Measurements from ENCODE around the gene DNASE1L1. TPM values are rescaled to one million over a fixed set of nuclear protein-coding genes. Genes with fewer than 3 reads are reported as not detected.

The DNASE1L1 gene
- total RNA-seq, 1 experiment from 2014 or later, result 29.8 TPM

DNA sequence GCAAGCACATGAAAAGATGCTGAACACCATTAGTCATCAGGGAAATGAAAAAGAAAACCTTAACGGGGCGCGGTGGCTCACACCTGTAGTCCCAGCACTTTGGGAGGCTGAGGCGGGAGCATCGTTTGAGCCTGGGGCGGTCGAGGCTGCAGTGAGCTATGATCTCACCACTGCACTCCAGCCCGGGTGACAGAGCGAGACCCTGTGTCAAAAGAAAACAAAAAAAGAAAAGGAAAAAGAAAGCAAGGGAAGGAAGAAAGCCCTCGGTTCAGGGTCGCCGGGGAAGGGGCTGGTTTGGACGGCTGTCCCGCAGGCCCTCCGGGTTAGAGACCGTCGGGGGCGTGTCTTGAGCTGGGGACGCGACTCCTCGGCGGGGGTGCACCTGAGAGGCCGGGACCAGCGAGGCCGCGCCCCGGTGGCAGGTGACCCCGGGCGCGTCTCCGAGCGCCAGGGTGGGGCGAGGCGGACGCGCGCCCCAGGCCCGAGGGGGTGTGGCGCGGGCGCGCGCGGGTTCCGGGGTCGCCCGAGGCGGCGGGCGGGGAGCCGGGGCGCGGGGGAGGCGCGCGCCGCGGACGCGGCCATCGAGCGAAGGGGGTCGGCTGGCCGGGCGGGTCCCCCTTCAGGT lies 48.5 kb upstream of the DNASE1L1 start:
- H3K9ac ChIP-seq (ENCODE audit: low read length), result no peak overlapping the region
- no peaks in the 10 kb centered on the region for H3K4me1 ChIP-seq (ENCODE audit: insufficient read depth, low read length)
- peak overlapping the region; percentile 64 for H3K4me3 ChIP-seq (ENCODE audit: low read length)
- H3K36me3 ChIP-seq (ENCODE audit: low read depth, low read length), result no peaks in the 10 kb centered on the region
- ATAC-seq (peak; percentile 43), DNase-seq (peak; percentile 56)
- intact Hi-C loops (cut with micrococcal nuclease), result loop anchor here (10.0 kb wide), 1 partner anchor 63 kb away; the partner anchor contains the start of gene RPL10
- peak overlapping the region; percentile 69 for H3K4me2 ChIP-seq (ENCODE audit: low read length)
- TF ChIP-seq EZH2 (IDR thresholded peaks at IDR 0.05; ENCODE audit: low read length, unreplicated experiment) (no peak), EZH2phosphoT487 (IDR thresholded peaks at IDR 0.05; ENCODE audit: borderline replicate concordance, low read length) (no peak)
- TF ChIP-seq, protein P1, sequence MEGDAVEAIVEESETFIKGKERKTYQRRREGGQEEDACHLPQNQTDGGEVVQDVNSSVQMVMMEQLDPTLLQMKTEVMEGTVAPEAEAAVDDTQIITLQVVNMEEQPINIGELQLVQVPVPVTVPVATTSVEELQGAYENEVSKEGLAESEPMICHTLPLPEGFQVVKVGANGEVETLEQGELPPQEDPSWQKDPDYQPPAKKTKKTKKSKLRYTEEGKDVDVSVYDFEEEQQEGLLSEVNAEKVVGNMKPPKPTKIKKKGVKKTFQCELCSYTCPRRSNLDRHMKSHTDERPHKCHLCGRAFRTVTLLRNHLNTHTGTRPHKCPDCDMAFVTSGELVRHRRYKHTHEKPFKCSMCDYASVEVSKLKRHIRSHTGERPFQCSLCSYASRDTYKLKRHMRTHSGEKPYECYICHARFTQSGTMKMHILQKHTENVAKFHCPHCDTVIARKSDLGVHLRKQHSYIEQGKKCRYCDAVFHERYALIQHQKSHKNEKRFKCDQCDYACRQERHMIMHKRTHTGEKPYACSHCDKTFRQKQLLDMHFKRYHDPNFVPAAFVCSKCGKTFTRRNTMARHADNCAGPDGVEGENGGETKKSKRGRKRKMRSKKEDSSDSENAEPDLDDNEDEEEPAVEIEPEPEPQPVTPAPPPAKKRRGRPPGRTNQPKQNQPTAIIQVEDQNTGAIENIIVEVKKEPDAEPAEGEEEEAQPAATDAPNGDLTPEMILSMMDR (conservative IDR thresholded peaks at IDR 0.05; ENCODE audit: low read depth, low read length), result no peak
- H3K9me3 ChIP-seq (ENCODE audit: low read length), result no peaks in the 10 kb centered on the region
- no peaks in the 10 kb centered on the region for H4K20me1 ChIP-seq (ENCODE audit: low read length)
- H3F3A ChIP-seq (ENCODE audit: low read length, unreplicated experiment), result no peaks in the 10 kb centered on the region
- peaks cover 17% of the 10 kb centered on the region for H3K79me2 ChIP-seq (ENCODE audit: low read length)
- H3K27me3 ChIP-seq (ENCODE audit: low read length), result no peaks in the 10 kb centered on the region
- ChIA-PET POLR2A (ENCODE audit: unreplicated experiment) (interaction anchor here (0.6 to 0.8 kb wide), 2 partner anchors 29 to 78 kb away, joined by 4 to 6 read pairs; partner anchors contain the start of gene ATP6AP1), CTCF (no interaction called here)
- BruUV-seq (replicated peaks), result no TSS peak
- no peak overlapping the region for H3K27ac ChIP-seq (ENCODE audit: low read length)
- peak overlapping the region; percentile 70 for H2AFZ ChIP-seq (ENCODE audit: low read length)
- H3K9me2 ChIP-seq (replicated peaks; ENCODE audit: low read length), result no peaks in the 10 kb centered on the region

DNA sequence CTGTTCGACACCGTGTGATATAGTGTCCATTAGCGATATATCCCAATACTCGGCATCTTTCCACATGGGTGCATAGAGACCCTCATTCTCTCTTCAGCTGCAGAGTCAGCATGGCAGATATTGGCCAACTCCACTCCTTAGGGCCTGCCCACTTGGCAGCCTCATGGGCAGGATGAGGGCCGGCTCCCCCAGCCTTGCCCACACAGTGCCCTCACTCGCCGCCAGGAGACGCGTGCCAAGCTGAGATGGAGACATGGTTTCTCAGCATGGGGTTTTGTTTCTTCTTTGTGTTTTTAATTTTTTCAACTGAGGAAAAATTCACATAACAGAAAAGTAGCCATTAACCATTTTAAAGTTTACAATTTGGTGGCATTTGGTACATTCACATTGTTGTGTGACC lies 43.8 kb upstream of the DNASE1L1 start:
- H3K9me2 ChIP-seq (replicated peaks; ENCODE audit: low read length), result no peaks in the 10 kb centered on the region
- POLR2A ChIA-PET (ENCODE audit: unreplicated experiment), result interaction anchor here (0.6 kb wide), 1 partner anchor 74 kb away, joined by 8 read pairs; no protein-coding TSS in a partner anchor
- H3F3A ChIP-seq (ENCODE audit: low read length, unreplicated experiment), result no peaks in the 10 kb centered on the region
- no TSS peak for BruUV-seq (replicated peaks)
- H3K36me3 ChIP-seq (ENCODE audit: low read depth, low read length), result peaks cover 6% of the 10 kb centered on the region; the same call in 1 of the 2 replicates
- H3K4me3 ChIP-seq (ENCODE audit: low read length), result no peak overlapping the region
- TF ChIP-seq EZH2 (IDR thresholded peaks at IDR 0.05; ENCODE audit: low read length, unreplicated experiment) (no peak), EZH2phosphoT487 (IDR thresholded peaks at IDR 0.05; ENCODE audit: borderline replicate concordance, low read length) (no peak)
- TF ChIP-seq, protein P1 (conservative IDR thresholded peaks at IDR 0.05; ENCODE audit: low read depth, low read length), result no peak
- intact Hi-C loops (cut with micrococcal nuclease), result loop anchor here (10.0 kb wide), 1 partner anchor 58 kb away; the partner anchor contains the start of gene RPL10
- no peaks in the 10 kb centered on the region for H4K20me1 ChIP-seq (ENCODE audit: low read length)
- no peak overlapping the region for H3K9ac ChIP-seq (ENCODE audit: low read length)
- no peaks in the 10 kb centered on the region for H3K79me2 ChIP-seq (ENCODE audit: low read length)
- H3K9me3 ChIP-seq (ENCODE audit: low read length), result no peaks in the 10 kb centered on the region
- no peaks in the 10 kb centered on the region for H3K4me1 ChIP-seq (ENCODE audit: insufficient read depth, low read length)
- H3K27me3 ChIP-seq (ENCODE audit: low read length), result no peaks in the 10 kb centered on the region
- H2AFZ ChIP-seq (ENCODE audit: low read length), result no peak overlapping the region
- DNase-seq (no peak), ATAC-seq (no peak)
- H3K4me2 ChIP-seq (ENCODE audit: low read length), result no peak overlapping the region
- CTCF ChIA-PET, result no interaction called here
- no peak overlapping the region for H3K27ac ChIP-seq (ENCODE audit: low read length)

DNA sequence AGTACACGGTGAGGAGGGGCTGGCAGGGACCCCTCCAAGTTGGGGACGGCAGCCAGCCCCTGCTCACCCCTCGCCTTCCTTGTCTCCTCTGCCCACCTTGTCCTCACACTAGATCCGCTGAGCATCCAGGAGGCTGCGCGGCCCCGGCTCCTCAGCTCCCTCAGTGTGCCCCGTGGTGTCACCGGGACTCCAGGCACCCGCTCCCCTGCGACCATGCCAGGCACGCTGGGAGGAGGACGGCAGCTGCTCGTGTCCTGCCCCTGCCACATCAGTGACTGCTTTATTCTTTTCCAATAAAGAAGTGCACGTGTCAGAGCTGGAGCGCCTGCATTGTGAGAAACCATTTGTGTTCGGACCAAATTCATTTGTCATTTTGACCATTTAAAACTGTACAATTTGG lies 41.3 kb upstream of the DNASE1L1 start:
- H2AFZ ChIP-seq (ENCODE audit: low read length), result no peak overlapping the region
- no peaks in the 10 kb centered on the region for H3K9me3 ChIP-seq (ENCODE audit: low read length)
- no peak overlapping the region for H3K4me2 ChIP-seq (ENCODE audit: low read length)
- peaks cover 6% of the 10 kb centered on the region for H3K79me2 ChIP-seq (ENCODE audit: low read length)
- ATAC-seq (no peak), DNase-seq (no peak)
- POLR2A ChIA-PET (ENCODE audit: unreplicated experiment), result no interaction called here
- CTCF ChIA-PET, result no interaction called here
- TF ChIP-seq EZH2 (IDR thresholded peaks at IDR 0.05; ENCODE audit: low read length, unreplicated experiment) (no peak), EZH2phosphoT487 (IDR thresholded peaks at IDR 0.05; ENCODE audit: borderline replicate concordance, low read length) (no peak)
- TF ChIP-seq, protein P1 (conservative IDR thresholded peaks at IDR 0.05; ENCODE audit: low read depth, low read length), result no peak
- no peak overlapping the region for H3K27ac ChIP-seq (ENCODE audit: low read length)
- H3F3A ChIP-seq (ENCODE audit: low read length, unreplicated experiment), result no peaks in the 10 kb centered on the region
- peaks cover 6% of the 10 kb centered on the region; the same call in 1 of the 2 replicates for H3K36me3 ChIP-seq (ENCODE audit: low read depth, low read length)
- intact Hi-C loops (cut with micrococcal nuclease), result loop anchor here (10.0 kb wide), 1 partner anchor 56 kb away; the partner anchor contains the start of gene RPL10
- BruUV-seq (replicated peaks), result TSS peak; percentile 70
- no peaks in the 10 kb centered on the region for H3K27me3 ChIP-seq (ENCODE audit: low read length)
- H4K20me1 ChIP-seq (ENCODE audit: low read length), result no peaks in the 10 kb centered on the region
- H3K4me1 ChIP-seq (ENCODE audit: insufficient read depth, low read length), result peaks cover under 1% of the 10 kb centered on the region
- no peak overlapping the region for H3K9ac ChIP-seq (ENCODE audit: low read length)
- H3K9me2 ChIP-seq (replicated peaks; ENCODE audit: low read length), result no peaks in the 10 kb centered on the region
- no peak overlapping the region for H3K4me3 ChIP-seq (ENCODE audit: low read length)
